GM12872 (cell line): ENCODE results near the gene RNFT2.

Experiments used
- CTCF ChIP-seq: IDR thresholded peaks from 3 replicates; pipeline ENCODE4 v1.5.1; 2011; ENCODE audit warnings: low read depth, mild to moderate bottlenecking, low read length, moderate library complexity; ENCODE audit not compliant: insufficient read depth

Gene RNFT2

GRCh38 chr12:116693286-116694227 lies 44.6 kb upstream of the RNFT2 start:
- TF ChIP-seq CTCF, result no peak

GRCh38 chr12:116694653-116695463 lies 43.3 kb upstream of the RNFT2 start:
- no peak for TF ChIP-seq CTCF

- TF ChIP-seq CTCF, result no peak
These were observed 42.7 kb upstream of the RNFT2 start for GRCh38 chr12:116695464-116695725.

GRCh38 chr12:116697305-116697704 lies 40.8 kb upstream of the RNFT2 start:
- TF ChIP-seq CTCF, result peak; percentile 44; the same call in 2 of the 3 replicates

- TF ChIP-seq CTCF, result no peak
These were observed 40.4 kb upstream of the RNFT2 start for GRCh38 chr12:116697716-116698115.

- TF ChIP-seq CTCF, result no peak
These were observed 40.0 kb upstream of the RNFT2 start for GRCh38 chr12:116698116-116698515.

GRCh38 chr12:116698554-116699075 lies 39.5 kb upstream of the RNFT2 start:
- TF ChIP-seq CTCF, result no peak
